Cardiac muscle cell (in vitro differentiated cells and primary cell): ENCODE results near the gene SLC16A9. TPM values are rescaled to one million over a fixed set of nuclear protein-coding genes. Genes with fewer than 3 reads are reported as not detected.

ENCODE experiments used
- DNase-seq, 2 donors: peaks; one replicate each; pipeline versions ENCODE4 v3.0.0 to v3.0.0-alpha.2; 2010 to 2017; ENCODE audit warnings: low read depth in 1 of 2, low spot score in 1 of 2
- H3K27ac ChIP-seq: fragments of 200-600 bp; sonication (generic); 2 replicates; pipeline ENCODE4 v1.5.1; 2016
- H3K27me3 ChIP-seq: fragments of 200-600 bp; sonication (generic); 2 replicates; pipeline ENCODE4 v1.6.0; 2016; ENCODE audit warnings: control low read depth
- H3K36me3 ChIP-seq: fragments of 200-600 bp; sonication (generic); 2 replicates; pipeline ENCODE4 v1.5.1; 2016; ENCODE audit warnings: control low read depth
- H3K4me1 ChIP-seq: fragments of 200-600 bp; sonication (generic); 2 replicates; pipeline ENCODE4 v1.8.1; 2017; ENCODE audit warnings: low read depth, mild to moderate bottlenecking, mixed run types
- H3K4me3 ChIP-seq: fragments of 200-600 bp; sonication (generic); 2 replicates; pipeline ENCODE4 v1.5.1; 2016; ENCODE audit warnings: mild to moderate bottlenecking
- H3K9me3 ChIP-seq: fragments of 200-600 bp; sonication (generic); 2 replicates; pipeline ENCODE4 v1.5.1; 2017; ENCODE audit warnings: low read depth, mild to moderate bottlenecking, control low read depth
- CTCF ChIP-seq: IDR thresholded peaks from 2 replicates; pipeline ENCODE4 v1.5.1; 2012; ENCODE audit warnings: low read depth, mild to moderate bottlenecking, low read length
- polyA plus RNA-seq: library from polyadenylated mRNA; unstranded; fragments of >200 nt; fragmentation: Nextera tagmentation; extraction: Ambion mirVana; gene quantifications from 2 replicates; pipeline ENCODE4 v1.2.1, GENCODE V29; 2016
- total RNA-seq: library from RNA; depleted of rRNA; stranded (reverse); fragments of >200 nt; gene quantifications from 2 replicates; pipeline ENCODE4 v1.2.3, GENCODE V29; 2016

SLC16A9 gene
- total and polyA plus RNA-seq, 2 experiments from 2014 or later, result 3.0 to 3.5 TPM

- DNase-seq, result no peak
- TF ChIP-seq CTCF, result no peak
- no peaks in the 10 kb centered on the region for H3K9me3 ChIP-seq
- H3K36me3 ChIP-seq, result no peaks in the 10 kb centered on the region
- H3K27me3 ChIP-seq, result no peaks in the 10 kb centered on the region
- no peak overlapping the region for H3K4me3 ChIP-seq
- H3K27ac ChIP-seq, result no peak overlapping the region
- no peaks in the 10 kb centered on the region for H3K4me1 ChIP-seq
These were observed 91.0 kb downstream of the SLC16A9 start for GRCh38 chr10:59618666-59619065.

- no peaks in the 10 kb centered on the region for H3K36me3 ChIP-seq
- no peak for TF ChIP-seq CTCF
These were observed 91.7 kb downstream of the SLC16A9 start for GRCh38 chr10:59617996-59618395.

GRCh38 chr10:59611048-59611447 is 98.6 kb downstream of the SLC16A9 start:
- no peak for TF ChIP-seq CTCF
- Histone ChIP-seq H3K4me1 (no peaks in the 10 kb centered on the region), H3K36me3 (no peaks in the 10 kb centered on the region), H3K9me3 (no peaks in the 10 kb centered on the region), H3K4me3 (no peak overlapping the region), H3K27me3 (no peaks in the 10 kb centered on the region), H3K27ac (no peak overlapping the region)
- no peak for DNase-seq

More at GRCh38 chr10:59617996-59618395, 91.7 kb downstream of the SLC16A9 start:
- Histone ChIP-seq H3K4me1 (no peaks in the 10 kb centered on the region), H3K4me3 (no peak overlapping the region), H3K27ac (no peak overlapping the region), H3K9me3 (no peaks in the 10 kb centered on the region), H3K27me3 (no peaks in the 10 kb centered on the region)
- no peak for DNase-seq

- Histone ChIP-seq H3K4me3 (no peak overlapping the region), H3K27me3 (no peaks in the 10 kb centered on the region), H3K9me3 (no peaks in the 10 kb centered on the region), H3K4me1 (no peaks in the 10 kb centered on the region), H3K27ac (no peak overlapping the region), H3K36me3 (no peaks in the 10 kb centered on the region)
- no peak for TF ChIP-seq CTCF
- DNase-seq, result no peak
These were observed 101.7 kb downstream of the SLC16A9 start for GRCh38 chr10:59607970-59608369.

DNA sequence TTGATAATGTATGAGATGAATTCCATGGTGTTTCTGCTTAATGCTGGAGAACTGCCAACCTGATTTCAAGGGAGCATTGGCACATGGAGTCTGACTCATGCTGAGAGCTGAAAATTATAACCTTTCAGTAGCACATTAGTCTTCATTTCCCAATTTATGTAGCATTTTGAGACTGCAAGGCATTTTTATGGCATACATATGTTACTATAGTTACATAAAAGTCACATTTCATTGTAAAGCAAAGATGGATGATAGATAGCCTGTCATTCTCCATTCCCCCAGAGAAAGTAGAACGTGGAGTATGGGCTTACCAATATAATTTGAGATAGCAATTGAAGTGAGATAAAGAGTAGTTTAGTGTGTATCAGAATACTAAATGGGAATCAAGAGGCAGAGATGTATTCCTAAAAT is 103.1 kb downstream of the SLC16A9 start:
- Histone ChIP-seq H3K4me3 (no peak overlapping the region), H3K27ac (no peak overlapping the region), H3K36me3 (no peaks in the 10 kb centered on the region), H3K4me1 (no peaks in the 10 kb centered on the region), H3K9me3 (no peaks in the 10 kb centered on the region), H3K27me3 (no peaks in the 10 kb centered on the region)
- no peak for TF ChIP-seq CTCF
- peak in 1 of 2 donors; percentile 60 for DNase-seq

DNA sequence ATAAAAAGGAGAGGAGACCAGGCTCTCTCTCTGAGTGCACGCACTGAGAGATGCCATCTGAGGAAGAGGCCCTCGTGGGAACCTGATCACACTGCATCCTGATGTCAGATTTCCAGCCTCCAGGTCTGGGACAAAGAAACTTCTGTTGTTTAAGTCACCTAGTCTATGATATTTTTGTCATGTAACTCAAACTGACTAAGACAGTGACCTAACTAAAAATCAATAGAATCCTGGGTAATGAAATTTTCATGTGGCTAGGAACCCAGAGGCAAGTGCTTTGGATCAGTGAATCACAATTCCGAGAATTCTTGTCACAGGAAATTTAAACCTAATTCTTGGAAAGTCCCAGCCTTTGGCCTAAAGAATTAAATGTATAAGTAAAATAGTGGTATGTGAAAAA is 107.7 kb downstream of the SLC16A9 start:
- DNase-seq, result no peak
- H3K36me3 ChIP-seq, result no peaks in the 10 kb centered on the region
- H3K4me3 ChIP-seq, result no peak overlapping the region
- no peaks in the 10 kb centered on the region for H3K4me1 ChIP-seq
- no peak overlapping the region for H3K27ac ChIP-seq
- H3K27me3 ChIP-seq, result no peaks in the 10 kb centered on the region
- H3K9me3 ChIP-seq, result no peaks in the 10 kb centered on the region
- no peak for TF ChIP-seq CTCF
